Stimulated activated CD4-positive, alpha-beta T cell treated with anti-CD3 and anti-CD28 coated beads, TNF-alpha, amount 100 ng/mL, for 1 hour (primary cell): ENCODE measurements around the gene TCEAL2.
"Not testable (repeated sequence)": the region's sequence is repeated elsewhere in the genome, so short reads cannot be mapped to it uniquely, and the experiment has no call there.

Source experiments
- DNase-seq, 3 donors: peaks; one replicate each; pipeline ENCODE4 v3.0.0-alpha.2; 2020; ENCODE audit warnings: low read depth in 3 of 3, low spot score in 1 of 3

TCEAL2 gene

GRCh38 chrX:102125436-102125835, at the start of gene TCEAL2:
TCEAL2 (plus strand) TSS chrX:102125679; CDS start chrX:102126831, 1,152 bp downstream.
- DNase-seq: not testable (repeated sequence)

DNA sequence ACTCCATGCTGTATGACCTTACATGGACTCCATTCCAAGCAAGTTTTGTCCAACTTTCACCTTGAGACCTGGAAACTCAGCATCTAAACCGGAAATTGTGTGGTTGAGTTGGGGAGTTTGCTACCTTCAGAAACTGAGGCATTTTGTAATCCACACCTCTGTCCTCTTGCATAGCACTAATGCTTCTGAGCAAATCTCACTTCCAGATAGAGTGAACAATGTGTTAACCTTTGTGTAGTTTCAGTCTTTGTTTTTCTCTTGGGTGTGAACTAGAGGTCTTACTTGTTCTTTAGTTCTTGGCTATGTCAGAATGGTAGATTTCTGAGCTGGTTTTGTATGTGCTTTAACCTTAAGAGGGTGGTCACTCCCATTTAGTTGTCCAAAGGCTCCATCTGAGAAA, 48.1 kb upstream of the TCEAL2 start:
- DNase-seq: no peak

DNA sequence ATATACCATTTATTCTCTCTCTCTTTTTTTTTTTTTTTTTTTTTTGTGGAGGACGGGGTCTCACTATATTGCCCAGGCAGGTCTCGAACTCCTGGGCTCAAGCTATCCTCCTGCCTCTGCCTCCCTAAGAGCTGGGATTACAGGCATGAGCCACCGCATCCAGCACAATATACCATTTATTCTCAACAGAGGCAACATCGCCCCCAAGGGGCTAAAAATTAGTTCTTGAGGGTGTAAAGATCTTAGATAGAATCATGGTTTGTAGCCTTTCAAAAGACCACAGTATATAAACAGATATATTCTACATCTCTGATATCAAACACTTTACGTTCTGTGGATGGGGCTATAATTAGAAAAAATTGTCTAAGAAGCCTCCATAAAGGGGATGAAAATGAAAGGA, 39.8 kb upstream of the TCEAL2 start:
- DNase-seq: no peak

DNA sequence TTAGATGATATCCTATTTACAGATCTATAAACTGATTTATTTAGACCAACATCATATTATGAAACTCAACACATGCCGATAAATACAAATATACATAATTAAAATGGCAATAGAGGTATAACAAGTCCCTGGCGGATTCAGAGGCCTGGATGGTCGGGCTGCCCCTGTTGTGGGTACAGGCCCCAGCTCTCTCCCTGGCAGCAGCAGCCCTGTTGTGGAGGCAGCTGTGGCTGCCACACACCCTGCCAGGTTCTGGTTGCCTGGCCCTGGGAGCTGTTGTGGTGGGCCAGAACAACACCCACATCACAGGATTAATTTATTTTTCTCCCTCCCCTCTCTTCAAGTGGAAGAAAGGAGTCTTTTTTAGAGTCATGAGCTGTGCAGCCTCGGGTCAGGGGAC, 12.1 kb upstream of the TCEAL2 start:
- no peak for DNase-seq

- DNase-seq: no peak
Observed at GRCh38 chrX:102115748-102116147, 9.7 kb upstream of the TCEAL2 start.

- DNase-seq: not testable (repeated sequence)
Observed at GRCh38 chrX:102125014-102125413, 465 bp upstream of the TCEAL2 start.

DNA sequence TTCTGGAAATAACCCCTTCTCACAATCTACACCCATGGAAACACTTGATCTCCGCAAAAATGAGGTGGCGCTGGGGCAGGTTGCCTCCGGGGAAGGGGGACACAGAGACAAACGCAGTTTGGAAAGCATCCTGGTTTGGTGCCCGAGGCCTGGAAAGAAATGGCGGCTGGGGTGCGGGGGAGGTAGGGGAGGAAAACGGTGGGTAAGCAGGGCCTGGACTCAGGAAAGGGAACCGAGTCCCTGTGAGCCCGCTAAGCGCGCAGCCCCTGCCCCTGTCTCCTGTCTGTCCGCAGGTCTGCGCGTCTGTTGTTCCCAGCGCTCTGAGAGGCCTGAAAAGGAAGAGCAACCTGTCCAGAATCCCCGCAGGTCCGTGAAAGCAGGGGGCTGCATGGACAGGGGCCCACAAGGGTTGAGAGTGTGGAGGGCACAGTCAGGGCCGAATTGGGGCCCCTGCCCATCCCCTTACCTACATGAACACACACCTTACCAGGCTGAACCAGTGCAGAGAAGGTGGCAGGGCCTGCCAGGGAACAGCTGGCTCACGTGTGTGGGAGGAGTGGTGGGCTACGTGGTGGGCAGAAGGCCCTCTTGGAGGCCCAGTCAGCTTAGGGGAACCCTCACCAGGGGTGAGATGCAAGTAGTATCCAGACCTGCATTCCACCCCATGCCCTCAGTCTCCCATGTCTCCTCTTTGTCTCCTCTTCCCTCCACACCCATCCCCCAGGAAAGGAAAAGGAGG, 770 bp downstream of the TCEAL2 start:
- not testable (repeated sequence) for DNase-seq

DNA sequence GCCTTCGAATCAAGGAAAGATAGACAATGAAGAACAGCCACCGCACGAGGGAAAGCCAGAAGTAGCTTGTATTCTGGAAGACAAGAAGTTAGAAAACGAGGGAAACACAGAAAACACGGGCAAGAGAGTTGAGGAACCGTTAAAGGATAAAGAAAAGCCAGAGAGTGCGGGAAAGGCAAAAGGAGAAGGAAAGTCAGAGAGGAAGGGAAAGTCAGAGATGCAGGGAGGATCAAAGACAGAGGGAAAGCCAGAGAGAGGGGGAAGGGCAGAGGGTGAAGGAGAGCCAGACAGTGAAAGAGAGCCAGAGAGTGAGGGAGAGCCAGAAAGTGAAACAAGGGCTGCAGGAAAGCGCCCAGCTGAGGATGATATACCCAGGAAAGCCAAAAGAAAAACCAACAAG, 1.4 kb downstream of the TCEAL2 start:
- DNase-seq: no peak

GRCh38 chrX:102129473-102129872, 4.0 kb downstream of the TCEAL2 start:
- DNase-seq: no peak

DNA sequence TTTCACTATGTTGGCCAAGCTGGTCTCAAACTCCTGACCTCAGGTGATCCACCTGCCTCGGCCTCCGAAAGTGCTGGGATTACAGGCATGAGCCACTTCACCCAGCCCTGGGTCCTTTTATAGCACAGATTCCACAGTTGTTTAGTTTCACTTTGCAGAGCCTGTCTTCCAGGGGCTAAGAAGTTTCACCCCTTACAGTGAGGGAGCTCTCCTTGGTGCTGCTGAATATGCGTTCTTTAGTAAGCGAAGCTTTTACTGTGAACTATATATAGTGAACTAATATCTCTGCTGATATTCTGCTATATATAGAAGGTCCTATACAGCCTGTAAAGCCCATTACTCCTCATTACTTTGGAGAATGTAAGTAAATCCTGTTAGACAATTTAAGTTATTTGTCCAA, 12.6 kb downstream of the TCEAL2 start:
- no peak for DNase-seq

DNA sequence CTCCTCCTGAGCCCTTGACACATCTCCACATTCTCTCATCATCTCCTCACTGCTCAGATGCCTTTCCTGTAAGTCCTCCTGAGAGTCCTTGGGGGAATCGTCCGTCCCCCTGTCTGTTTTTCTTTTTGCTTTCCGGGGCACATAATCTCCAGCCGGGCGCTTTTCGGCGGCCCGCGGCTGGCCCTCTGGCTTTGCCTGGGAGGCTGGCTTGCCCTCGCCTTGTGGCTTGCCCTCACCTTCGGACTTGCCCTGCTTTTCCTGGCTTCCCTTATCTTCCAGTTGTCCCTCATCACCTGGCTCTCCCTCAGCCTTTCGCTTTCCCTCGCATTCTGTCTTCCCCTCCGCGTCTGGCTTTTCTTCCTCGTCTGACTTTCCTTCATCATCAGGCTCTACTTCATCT, 15.4 kb downstream of the TCEAL2 start:
- not testable (repeated sequence) for DNase-seq

DNA sequence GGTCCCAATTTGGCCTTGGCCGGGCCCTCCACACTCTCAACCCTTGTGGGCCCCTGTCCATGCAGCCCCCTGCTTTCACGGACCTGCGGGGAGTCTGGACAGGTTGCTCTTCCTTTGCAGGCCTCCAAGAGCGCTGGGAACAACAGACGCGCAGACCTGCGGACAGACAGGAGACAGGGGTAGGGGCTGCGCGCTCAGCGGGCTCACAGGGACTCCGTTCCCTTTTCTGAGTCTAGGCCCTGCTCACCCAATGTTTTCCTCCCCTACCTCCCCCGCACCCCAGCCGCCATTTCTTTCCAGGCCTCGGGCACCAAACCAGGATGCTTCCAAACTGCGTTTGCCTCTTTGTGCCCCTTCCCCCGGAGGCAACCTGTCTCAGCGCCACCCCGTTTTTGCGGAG, 16.2 kb downstream of the TCEAL2 start:
- DNase-seq: not testable (repeated sequence)

DNA sequence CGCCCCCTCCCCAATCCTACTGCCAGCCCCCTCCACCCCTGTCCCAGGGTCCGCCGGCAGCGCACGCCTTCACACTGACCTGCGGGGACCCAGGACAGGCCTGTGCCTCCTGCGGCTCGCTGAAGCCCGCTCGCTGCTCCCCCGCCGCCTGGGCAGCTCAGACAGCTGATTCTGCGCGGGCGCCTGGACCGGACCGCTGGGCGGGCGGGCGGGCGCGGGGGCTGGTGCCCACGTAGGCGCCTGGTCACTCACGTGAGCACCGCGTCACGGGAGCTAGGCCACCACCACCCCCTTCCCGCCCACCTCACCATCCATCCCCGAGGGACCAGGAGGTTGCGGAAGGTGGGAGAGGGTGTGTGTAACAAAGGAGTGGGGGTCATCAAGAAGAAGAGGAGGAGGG, 16.8 kb downstream of the TCEAL2 start, which contains the start of gene TCEAL6:
TCEAL6 (minus strand) TSS at position 208 of the 400 bp plus-strand sequence.
- not testable (repeated sequence) for DNase-seq

DNA sequence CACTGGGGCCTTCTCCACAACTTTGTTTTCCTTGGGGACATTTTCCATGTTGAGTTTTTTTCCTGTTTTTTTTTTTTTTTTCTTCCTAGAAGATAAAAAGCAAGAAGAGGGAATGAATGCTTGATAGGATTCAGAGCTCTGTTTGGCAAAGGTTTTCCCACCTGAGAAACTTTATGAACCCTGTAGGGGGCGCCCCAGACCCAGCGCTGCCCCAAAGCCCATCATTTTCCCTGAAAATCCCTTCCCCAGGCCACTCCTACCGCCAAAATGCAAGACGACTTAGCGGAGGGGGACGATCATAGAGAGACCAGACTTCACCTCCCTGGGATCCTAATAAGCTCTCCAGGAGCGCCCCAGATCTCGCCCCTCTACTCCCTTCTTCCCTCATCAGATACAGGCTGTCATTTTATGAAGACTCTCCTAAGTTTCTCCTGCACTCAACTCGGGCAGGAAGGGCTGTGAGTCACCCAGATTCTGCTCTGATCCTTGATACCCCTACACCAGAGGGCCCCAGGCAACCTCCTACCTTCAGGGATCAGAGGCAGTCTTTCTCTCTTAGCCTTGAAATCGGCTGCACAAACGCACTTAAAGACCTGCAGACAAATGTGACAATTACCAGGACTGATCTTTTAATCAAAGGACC, 28.9 kb downstream of the TCEAL2 start:
- DNase-seq: no peak

DNA sequence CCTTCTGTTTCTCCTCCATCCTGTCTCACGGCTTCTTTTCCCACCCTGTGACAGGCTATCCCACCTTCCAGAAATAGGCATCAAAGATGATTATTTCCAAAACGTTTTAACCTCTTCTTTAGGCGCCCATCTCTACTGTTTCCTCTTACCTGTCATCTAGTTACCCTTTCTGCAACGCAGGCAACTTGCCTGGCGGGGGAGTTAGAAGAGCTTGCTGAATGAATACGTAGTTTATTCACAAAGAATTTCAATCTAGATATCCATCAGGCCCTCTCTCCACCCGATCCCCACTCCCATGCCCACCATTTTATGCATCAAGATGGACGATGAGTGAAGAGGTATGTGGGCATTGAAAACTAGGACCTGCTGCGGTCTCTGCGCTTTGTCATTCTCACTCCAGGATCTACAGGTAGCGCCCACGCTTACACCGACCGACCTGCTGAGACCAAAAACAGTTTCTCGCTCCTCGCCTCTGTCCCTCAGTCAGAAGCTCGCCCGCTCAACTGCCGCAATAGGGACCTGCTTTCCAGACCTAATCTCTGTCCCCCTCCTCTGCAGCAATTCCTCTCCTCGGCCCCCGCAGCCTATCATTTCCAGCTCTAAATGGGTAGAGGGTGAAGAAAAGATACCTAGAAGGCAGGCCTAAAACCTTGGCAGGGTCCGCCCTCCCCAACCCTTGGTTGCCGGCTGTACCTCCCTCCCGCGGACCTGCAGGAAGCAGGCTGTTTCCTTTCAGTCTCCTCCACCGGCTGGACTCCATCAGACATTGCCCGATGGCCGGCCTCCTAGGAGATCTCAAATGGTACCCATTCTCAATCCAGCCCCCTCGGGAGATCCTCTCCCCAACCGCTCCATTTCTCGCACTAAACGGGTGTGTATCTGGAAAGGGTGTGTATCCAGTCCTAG, 29.7 kb downstream of the TCEAL2 start:
- no peak for DNase-seq

DNA sequence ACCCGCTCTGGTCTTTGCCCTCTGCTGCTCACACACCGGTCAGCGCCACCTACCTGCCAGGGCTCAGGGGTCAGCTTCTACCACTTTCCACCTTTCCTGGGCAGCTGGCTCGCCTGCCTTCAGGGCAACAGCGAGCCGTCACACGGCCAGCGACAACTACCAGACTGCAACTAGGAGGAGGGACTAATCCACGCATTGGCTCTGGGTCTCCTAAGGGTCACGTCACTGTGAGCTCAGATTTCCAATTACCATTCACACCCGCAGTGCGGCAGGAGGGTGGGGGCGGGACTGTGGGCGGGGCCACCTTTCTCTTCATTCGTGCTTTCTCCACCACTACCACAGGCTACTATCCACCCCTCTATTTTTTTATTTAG, 30.3 kb downstream of the TCEAL2 start, which contains the start of gene BEX5:
BEX5 (minus strand) TSS at position 172 of the 374 bp plus-strand sequence. CDS start 1,712 bp downstream, outside the sequence.
- peak in 2 of 3 donors; percentile 25 to 26 for DNase-seq
